Anterior cingulate cortex (tissue), 58 donors: ENCODE measurements around the gene USP31.

Source experiments
- DNase-seq, 58 donors: peaks; one replicate each; lab custom pipeline; 2025; lab: John Stamatoyannopoulos, UW

Gene USP31

DNA sequence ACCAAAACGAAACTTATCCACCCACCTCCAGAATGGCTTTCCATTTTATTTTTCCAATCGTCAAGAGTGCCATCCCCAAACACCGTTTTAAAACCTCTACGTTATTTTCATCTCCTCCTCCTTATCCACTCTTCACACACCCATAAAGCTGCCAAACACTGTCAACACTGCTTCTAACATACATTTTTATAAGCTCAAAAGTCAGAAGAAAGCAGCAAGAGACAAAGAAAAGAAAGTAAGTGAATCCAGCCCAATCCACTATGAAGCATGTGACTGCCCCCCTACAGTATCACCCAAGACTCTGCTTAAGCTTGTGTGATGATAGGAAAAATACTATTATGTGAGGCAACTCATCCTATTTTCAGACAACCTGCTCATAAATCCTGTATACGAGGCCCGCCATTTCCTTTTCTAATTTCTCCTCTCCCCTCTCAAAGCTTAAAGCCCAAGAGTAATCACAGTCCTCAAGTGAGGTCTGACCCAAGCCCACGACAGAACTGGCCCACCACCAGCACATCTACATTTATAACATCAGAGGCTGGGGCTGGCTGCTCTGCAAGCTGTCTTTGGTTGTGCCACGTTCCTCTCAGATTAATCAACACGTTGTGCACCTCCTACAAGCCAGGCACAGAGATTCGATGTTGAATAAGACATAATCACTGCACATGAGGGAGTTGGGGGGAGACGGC is 16.3 kb downstream of the USP31 start:
- DNase-seq: peak in 8 of 58 donors; percentile 10 to 32 (median 20)

DNA sequence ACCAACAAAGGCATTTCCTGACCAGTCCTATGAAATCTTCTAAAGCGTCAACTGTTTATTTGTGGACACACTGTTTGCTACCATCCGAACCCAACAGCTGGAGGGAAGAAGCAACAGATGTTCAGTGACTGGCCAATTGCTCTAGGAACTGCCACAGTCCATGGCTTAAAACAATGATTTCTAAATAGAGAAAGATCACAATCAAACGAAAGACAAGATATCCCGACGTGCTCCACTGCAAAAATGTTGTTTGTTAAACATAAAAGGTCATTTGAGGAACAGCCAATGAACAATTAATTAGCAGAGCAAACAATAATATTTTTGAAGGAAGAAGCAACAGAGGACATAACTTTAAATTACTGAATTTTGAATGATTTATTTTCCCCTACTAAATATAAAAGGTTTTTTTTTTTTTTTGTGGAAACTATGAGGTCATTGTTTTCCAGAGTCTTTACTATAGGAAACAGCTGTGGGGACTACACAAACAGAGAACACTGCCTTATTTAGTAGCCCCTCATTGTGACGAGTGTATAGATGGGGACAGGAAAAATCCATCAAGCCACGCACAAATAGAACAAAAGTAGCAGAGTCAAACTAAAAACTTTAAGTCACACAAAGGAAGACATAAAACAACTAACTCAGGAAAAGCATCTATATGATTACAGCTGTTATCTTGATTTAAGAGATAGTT is 17.2 kb downstream of the USP31 start:
- peak in 8 of 58 donors; percentile 9 to 71 (median 22) for DNase-seq

GRCh38 chr16:23131436-23131835 is 17.8 kb downstream of the USP31 start:
- no peak for DNase-seq

DNA sequence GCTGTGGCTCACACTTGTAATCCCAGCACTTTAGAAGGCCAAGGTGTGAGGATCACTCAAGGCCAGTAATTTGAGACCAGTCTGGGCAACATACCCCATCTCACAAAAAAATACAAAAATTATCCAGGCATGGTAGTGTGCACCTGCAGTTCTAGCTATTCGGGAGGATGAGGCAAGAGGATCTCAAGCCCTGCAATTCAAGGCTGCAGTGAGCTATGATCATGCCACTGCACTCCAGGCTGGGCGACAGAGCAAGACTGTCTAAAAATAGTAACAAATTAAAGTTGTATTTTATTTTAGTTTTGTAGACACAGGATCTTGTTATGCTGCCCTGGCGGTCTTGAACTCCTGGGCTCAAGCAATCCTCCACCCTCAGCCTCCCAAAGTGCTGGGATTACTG is 18.2 kb downstream of the USP31 start:
- no peak for DNase-seq

DNA sequence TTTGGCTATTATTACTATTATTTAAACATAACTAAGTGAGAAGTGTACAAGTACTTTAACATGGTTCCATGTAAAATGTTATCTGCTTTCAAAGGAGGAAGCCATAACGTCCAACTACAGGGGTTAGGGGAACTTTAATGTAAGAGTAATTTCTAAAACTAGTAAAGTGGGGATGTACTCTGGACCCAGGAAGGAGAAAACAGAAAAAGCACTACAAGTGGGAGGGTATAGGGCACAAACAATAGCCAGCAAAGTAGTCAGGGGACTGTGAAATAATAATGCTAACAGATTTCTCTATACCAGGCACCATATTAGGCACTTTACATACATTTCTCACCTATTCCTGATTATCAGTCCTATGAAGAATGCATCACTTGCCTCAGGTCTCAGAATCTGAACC is 19.6 kb downstream of the USP31 start:
- DNase-seq: no peak

DNA sequence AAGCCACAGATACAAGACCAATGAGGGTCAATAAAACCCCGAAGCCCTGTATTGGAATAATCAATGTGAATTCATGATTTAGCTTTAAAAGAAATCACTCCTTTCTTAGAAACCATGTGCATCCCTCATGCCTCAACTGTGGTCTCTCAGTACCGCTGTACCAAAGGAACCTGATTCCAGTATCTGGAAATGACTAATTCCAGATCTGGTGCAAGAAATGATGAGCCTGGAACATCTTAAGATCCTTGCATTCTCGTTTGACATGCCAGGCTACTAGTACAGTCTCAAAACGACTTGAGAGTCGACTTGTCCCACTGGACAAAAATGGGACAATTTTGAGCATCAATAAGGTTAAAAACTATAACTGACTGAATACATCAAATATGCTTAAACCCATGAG is 21.2 kb downstream of the USP31 start:
- DNase-seq: no peak

DNA sequence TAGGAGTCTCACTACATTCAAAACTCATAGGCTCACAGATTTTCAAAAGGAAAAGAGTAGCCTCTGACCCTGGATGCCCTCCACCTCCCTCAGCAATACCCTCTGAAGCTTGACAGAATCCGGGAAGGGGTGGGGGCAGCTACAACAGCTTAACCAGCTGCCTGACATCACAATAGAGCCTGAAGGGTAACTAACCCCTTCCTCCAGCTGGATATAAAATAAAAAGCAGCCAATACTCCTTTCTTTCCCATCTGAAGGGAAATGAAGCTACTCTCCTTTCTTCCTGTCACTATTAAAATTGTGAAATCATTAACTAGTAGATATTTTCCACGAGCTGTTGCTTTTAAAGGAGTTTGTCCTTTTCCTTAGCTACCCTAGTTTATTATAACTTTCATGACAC is 24.0 kb downstream of the USP31 start:
- no peak for DNase-seq

- DNase-seq: peak in 3 of 58 donors; percentile 17 to 45 (median 31)
Observed at GRCh38 chr16:23124315-23124714, 24.9 kb downstream of the USP31 start.

DNA sequence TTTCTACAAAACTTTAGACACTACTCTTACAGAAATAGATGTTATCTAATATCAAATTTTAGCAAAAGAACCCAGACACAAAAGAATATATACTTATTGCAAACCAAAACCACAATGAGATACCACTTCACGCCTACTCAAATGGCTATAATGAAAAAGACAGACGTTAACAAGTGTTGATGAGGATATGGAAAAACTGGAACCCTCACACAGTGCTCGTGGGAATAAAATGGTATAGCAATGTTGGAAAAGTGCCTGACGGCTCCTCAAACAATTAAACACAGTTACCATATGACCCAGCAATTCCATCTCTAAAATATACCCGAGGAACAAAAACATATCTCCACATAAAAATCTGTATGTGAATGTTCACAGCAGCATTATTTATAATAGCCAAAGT is 27.1 kb downstream of the USP31 start:
- DNase-seq: no peak

DNA sequence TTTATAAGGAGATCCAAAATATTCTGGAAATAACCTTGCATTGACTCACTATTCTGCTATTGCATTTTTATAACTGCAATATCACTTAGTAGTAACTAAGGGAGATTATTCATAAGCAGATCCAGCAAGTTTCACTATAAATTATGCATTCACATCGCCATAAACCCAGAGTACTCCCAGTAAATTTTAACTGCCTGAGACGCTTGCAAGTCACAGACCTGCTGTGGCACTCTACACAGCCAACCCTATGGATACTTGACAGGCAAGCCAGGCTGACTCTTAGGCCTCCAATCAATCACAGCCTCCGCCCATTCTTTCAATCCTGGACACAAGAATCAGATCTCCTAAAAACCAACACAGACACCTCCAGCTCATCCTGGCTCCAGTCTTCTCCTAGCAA is 28.2 kb downstream of the USP31 start:
- no peak for DNase-seq

DNA sequence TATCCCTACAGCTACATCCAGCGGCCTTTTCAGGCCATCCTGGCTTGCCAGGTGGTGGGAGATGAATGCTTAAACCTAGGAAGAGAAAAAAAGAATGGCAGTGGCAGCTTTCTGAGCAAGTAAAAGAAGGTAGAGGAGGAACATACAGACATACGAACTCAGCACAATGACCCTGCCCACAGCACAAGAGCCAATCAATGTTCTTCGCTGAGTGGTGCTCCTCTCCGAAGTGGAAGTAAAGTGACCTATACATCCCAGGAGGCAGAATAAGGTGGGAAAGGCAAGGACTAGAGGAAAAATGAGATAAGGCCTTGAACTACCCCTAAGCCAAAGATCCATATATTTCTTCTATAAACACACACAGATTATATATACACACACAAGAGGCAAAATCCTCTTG is 28.7 kb downstream of the USP31 start:
- no peak for DNase-seq

GRCh38 chr16:23119570-23119969 is 29.7 kb downstream of the USP31 start:
- DNase-seq: no peak

GRCh38 chr16:23114131-23114904 is 34.9 kb downstream of the USP31 start:
- DNase-seq: no peak

- no peak for DNase-seq
Observed at GRCh38 chr16:23113185-23113584, 36.1 kb downstream of the USP31 start.

DNA sequence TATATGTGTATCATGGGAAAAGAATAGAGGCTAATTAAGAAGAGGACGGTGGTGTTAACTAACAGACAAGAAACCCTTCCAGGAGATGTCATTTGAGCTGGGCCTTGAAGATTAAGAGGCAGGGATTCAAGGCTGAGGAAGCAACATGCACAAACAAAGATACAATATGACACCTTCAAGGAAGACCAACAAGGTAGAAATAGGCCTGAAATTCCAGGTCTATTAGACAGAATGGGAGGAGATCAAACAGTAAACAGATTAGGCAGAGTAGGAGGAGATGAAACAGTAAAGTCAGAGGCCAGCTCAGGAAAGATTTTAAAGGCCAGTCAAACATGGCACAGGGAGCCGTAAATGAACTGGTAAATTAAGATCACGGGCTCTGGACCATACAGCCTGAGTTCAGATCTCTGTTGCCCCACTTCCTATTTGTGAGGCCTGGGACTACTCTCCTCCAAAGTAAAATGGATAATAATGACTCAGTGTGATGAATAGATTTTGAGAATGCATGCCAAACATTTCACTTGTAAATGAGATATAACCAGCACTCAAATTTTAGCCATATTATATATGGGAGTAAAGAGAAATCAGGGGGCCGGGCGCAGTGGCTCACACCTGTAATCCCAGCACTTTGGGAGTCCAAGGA is 38.9 kb downstream of the USP31 start:
- DNase-seq: no peak

GRCh38 chr16:23107936-23108335 is 41.3 kb downstream of the USP31 start:
- no peak for DNase-seq

- DNase-seq: no peak
Observed at GRCh38 chr16:23107117-23107516, 42.1 kb downstream of the USP31 start.

DNA sequence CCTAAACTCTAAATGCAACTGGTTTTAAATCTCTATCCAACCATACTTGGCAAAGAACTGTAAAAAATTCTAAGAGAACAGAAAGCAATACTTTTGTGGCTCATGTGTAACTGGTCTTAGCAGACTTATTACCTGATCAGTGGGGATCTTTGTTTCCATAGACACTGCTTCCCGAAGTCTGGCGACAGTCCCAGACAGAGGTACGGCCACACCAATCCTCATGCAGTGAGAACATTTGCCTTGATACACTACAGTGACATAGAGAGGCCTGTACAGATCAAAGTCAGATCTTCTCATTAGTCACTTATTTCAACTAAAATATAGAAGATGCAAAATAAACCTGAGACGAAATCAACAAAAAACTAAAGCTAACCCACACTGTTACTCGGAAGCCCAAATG is 43.9 kb downstream of the USP31 start:
- no peak for DNase-seq

GRCh38 chr16:23104032-23104955 is 45.0 kb downstream of the USP31 start:
- no peak for DNase-seq

GRCh38 chr16:23103603-23104002 is 45.6 kb downstream of the USP31 start:
- DNase-seq: no peak
